ENCODE data around the gene PHAF1. TPM values are rescaled to one million over a fixed set of nuclear protein-coding genes. Genes with fewer than 3 reads are reported as not detected.

PHAF1 gene
- total and polyA plus RNA-seq, 2 donors (not counting 1 experiment from before 2014, with no cell fraction given), result 18.3 to 21.5 TPM

DNA sequence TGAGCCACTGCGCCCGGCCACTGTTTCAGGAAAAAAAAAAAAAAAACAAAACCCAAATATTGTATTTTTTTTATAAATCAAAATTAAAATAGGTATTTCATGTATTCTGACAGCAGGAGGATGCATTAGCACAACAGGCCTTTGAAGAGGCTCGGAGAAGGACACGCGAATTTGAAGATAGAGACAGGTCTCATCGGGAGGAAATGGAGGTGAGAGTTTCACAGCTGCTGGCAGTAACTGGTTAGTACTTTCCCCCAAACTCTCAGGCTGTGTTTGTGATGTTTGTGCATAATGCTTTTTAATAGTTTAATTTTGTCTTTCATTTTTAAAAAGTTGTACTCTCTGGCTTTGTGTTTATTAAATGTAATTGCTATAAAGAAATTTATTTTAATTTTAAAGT, 27.6 kb upstream of the PHAF1 start:
- H3K36me3 ChIP-seq (ENCODE audit: control insufficient read depth, insufficient read depth, low read length), result peaks cover 2% of the 10 kb centered on the region
- no peak overlapping the region for H2AFZ ChIP-seq (ENCODE audit: low read length)
- H3K9ac ChIP-seq (ENCODE audit: insufficient read depth, low read length), result no peak overlapping the region
- H3K27ac ChIP-seq (ENCODE audit: insufficient read depth, low read length), result no peak overlapping the region
- no peak for DNase-seq (ENCODE audit: low read depth in 2 of 2)
- TF ChIP-seq, protein P1, sequence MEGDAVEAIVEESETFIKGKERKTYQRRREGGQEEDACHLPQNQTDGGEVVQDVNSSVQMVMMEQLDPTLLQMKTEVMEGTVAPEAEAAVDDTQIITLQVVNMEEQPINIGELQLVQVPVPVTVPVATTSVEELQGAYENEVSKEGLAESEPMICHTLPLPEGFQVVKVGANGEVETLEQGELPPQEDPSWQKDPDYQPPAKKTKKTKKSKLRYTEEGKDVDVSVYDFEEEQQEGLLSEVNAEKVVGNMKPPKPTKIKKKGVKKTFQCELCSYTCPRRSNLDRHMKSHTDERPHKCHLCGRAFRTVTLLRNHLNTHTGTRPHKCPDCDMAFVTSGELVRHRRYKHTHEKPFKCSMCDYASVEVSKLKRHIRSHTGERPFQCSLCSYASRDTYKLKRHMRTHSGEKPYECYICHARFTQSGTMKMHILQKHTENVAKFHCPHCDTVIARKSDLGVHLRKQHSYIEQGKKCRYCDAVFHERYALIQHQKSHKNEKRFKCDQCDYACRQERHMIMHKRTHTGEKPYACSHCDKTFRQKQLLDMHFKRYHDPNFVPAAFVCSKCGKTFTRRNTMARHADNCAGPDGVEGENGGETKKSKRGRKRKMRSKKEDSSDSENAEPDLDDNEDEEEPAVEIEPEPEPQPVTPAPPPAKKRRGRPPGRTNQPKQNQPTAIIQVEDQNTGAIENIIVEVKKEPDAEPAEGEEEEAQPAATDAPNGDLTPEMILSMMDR (conservative IDR thresholded peaks at IDR 0.05 in 1 of 2, IDR thresholded peaks at IDR 0.05 in 1 of 2; ENCODE audit: low read depth in 1 of 2, low read length in 2 of 2), result no peak
- TF ChIP-seq EZH2 (IDR thresholded peaks at IDR 0.05; ENCODE audit: low read length, missing control alignments), result no peak
- no peaks in the 10 kb centered on the region for H3K79me2 ChIP-seq (ENCODE audit: control insufficient read depth, insufficient read depth, low read length)
- H4K20me1 ChIP-seq (ENCODE audit: control insufficient read depth, extremely low read depth, insufficient read depth, low read length), result no peaks in the 10 kb centered on the region
- H3K27me3 ChIP-seq (ENCODE audit: control insufficient read depth, insufficient read depth, low read length), result no peaks in the 10 kb centered on the region
- H3K9me3 ChIP-seq (ENCODE audit: control insufficient read depth, insufficient read depth, low read depth, low read length), result no peaks in the 10 kb centered on the region
- no peaks in the 10 kb centered on the region for H3K4me1 ChIP-seq (ENCODE audit: control insufficient read depth, extremely low read depth, insufficient read depth, low read length)
- no peak overlapping the region for H3K4me3 ChIP-seq (replicated peaks in 1 of 4; ENCODE audit: control extremely low read depth in 1 of 4, insufficient read depth in 1 of 4, low read depth in 3 of 4, low read length in 4 of 4)
- no peak overlapping the region for H3K4me2 ChIP-seq (ENCODE audit: extremely low read depth, insufficient read depth, low read length)

DNA sequence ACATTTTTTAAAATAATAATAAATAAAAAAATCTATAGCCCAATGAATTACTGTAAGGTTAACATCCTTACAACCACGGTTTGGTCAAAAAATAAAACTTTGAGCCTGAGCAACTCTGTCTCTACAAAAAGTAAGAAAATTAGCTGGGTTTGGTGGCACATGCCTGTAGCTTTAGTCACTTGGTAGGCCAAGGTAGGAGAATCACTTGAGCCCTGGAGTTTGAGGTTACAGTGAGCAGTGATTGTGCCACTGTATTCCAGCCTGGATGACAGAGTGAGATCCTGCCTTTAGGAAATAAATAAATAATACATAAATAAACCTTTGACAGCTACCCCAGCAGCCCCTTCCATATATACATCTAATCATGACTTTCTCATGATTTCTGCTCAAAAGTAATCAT, 26.9 kb upstream of the PHAF1 start:
- H3K9ac ChIP-seq (ENCODE audit: insufficient read depth, low read length), result no peak overlapping the region
- H4K20me1 ChIP-seq (ENCODE audit: control insufficient read depth, extremely low read depth, insufficient read depth, low read length), result no peaks in the 10 kb centered on the region
- H3K79me2 ChIP-seq (ENCODE audit: control insufficient read depth, insufficient read depth, low read length), result no peaks in the 10 kb centered on the region
- H3K4me1 ChIP-seq (ENCODE audit: control insufficient read depth, extremely low read depth, insufficient read depth, low read length), result no peaks in the 10 kb centered on the region
- no peak overlapping the region for H3K4me3 ChIP-seq (replicated peaks in 1 of 4; ENCODE audit: control extremely low read depth in 1 of 4, insufficient read depth in 1 of 4, low read depth in 3 of 4, low read length in 4 of 4)
- no peak for TF ChIP-seq EZH2 (IDR thresholded peaks at IDR 0.05; ENCODE audit: low read length, missing control alignments)
- TF ChIP-seq, protein P1 (conservative IDR thresholded peaks at IDR 0.05 in 1 of 2, IDR thresholded peaks at IDR 0.05 in 1 of 2; ENCODE audit: low read depth in 1 of 2, low read length in 2 of 2), result no peak
- no peak overlapping the region for H3K27ac ChIP-seq (ENCODE audit: insufficient read depth, low read length)
- H3K36me3 ChIP-seq (ENCODE audit: control insufficient read depth, insufficient read depth, low read length), result peaks cover 2% of the 10 kb centered on the region
- no peak overlapping the region for H3K4me2 ChIP-seq (ENCODE audit: extremely low read depth, insufficient read depth, low read length)
- no peaks in the 10 kb centered on the region for H3K27me3 ChIP-seq (ENCODE audit: control insufficient read depth, insufficient read depth, low read length)
- DNase-seq (ENCODE audit: low read depth in 2 of 2), result peak in 1 of 2 donors; percentile 39
- no peaks in the 10 kb centered on the region for H3K9me3 ChIP-seq (ENCODE audit: control insufficient read depth, insufficient read depth, low read depth, low read length)
- H2AFZ ChIP-seq (ENCODE audit: low read length), result no peak overlapping the region

DNA sequence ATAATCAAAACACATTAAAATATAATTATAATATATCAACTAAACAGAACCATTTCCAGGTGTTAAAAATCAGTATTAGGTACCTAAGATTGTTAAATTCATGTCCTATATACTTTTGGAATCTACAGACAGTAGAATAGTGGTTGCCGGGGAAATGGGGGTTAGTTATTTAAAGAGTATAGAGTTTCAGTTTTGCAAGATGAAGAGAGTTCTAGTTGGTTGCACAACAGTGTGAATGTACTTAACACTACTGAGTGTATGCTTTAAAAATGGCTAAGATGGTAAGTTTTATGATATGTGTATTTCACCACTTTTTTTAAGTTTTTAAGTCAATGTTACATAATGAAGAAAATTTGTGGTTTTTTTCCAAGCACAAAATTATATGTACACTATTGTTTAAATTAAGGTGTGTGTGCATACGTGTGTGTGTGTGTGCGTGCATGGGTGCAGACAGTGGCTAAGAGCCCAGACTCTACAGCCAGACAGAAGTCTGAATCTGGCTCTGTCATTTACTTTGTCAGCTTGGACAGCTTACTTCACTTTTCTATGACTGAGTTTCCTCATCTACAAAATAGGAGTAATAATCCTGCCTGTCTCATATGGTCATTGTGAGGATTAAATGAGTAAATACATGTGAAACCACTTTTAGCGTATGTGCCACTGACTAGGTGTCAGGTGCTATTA, 25.3 kb upstream of the PHAF1 start:
- H3K9ac ChIP-seq (ENCODE audit: insufficient read depth, low read length), result no peak overlapping the region
- no peak overlapping the region for H3K4me2 ChIP-seq (ENCODE audit: extremely low read depth, insufficient read depth, low read length)
- no peaks in the 10 kb centered on the region for H3K36me3 ChIP-seq (ENCODE audit: control insufficient read depth, insufficient read depth, low read length)
- no peak for TF ChIP-seq EZH2 (IDR thresholded peaks at IDR 0.05; ENCODE audit: low read length, missing control alignments)
- TF ChIP-seq, protein P1 (conservative IDR thresholded peaks at IDR 0.05 in 1 of 2, IDR thresholded peaks at IDR 0.05 in 1 of 2; ENCODE audit: low read depth in 1 of 2, low read length in 2 of 2), result no peak
- H3K9me3 ChIP-seq (ENCODE audit: control insufficient read depth, insufficient read depth, low read depth, low read length), result no peaks in the 10 kb centered on the region
- DNase-seq (ENCODE audit: low read depth in 2 of 2), result peak in 1 of 2 donors; percentile 61
- H4K20me1 ChIP-seq (ENCODE audit: control insufficient read depth, extremely low read depth, insufficient read depth, low read length), result no peaks in the 10 kb centered on the region
- H3K79me2 ChIP-seq (ENCODE audit: control insufficient read depth, insufficient read depth, low read length), result peaks cover 2% of the 10 kb centered on the region
- no peak overlapping the region for H2AFZ ChIP-seq (ENCODE audit: low read length)
- H3K4me1 ChIP-seq (ENCODE audit: control insufficient read depth, extremely low read depth, insufficient read depth, low read length), result no peaks in the 10 kb centered on the region
- H3K27ac ChIP-seq (ENCODE audit: insufficient read depth, low read length), result no peak overlapping the region
- no peak overlapping the region for H3K4me3 ChIP-seq (replicated peaks in 1 of 4; ENCODE audit: control extremely low read depth in 1 of 4, insufficient read depth in 1 of 4, low read depth in 3 of 4, low read length in 4 of 4)
- H3K27me3 ChIP-seq (ENCODE audit: control insufficient read depth, insufficient read depth, low read length), result no peaks in the 10 kb centered on the region
